HG03432 (cell line): ENCODE results near the gene CHMP6.

Experiments
- ATAC-seq: cut with Tn5 transposase; IDR thresholded peaks from one replicate; pipeline ENCODE4 v1.9.1; 2021; ENCODE audit warnings: mild to moderate bottlenecking, moderate library complexity; ENCODE audit not compliant: unreplicated experiment

CHMP6 gene

DNA sequence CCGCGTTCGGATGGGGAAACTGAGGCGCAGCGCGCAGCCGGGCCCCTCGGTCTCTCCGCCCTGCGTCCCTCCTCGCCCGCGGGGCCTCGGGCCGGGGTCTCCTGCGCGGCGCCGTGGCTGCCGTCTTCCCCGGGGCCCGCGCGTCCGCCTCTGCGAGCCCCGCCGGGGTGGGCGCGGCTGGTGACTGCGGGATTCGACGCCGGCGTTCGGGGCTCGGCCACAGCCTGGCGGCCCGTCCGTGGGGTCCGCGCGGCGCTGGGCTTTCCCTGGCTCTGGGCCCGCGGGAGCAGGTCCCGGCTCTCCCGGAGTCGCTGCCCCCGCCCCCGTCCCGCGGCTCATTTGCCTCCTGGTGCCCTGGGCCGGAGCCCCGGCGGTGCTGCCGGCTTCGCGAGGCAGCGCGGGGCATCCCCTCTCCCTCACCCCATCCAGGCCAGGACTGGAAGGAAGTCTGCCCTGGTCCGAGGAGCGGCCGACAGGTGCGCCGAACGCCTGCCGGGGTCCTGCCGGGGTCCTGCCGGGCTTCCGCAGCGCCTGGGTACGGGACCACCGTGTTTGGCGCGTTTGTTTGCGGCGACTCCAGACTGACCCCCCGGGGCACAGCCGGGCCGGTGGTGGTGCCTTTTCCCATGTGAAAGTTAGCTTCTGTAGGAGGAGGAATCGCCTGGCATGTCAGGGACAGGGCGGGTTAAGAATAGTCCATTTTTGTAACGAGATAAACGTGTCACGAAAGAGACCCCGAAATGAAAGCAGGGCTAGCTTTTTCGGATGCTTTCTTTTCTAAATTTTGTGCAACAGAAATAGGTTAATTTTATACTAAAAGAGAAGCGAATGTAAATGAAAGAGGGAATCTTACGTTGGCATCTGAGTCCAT is 671 bp downstream of the CHMP6 start:
- peak; percentile 34 for ATAC-seq

DNA sequence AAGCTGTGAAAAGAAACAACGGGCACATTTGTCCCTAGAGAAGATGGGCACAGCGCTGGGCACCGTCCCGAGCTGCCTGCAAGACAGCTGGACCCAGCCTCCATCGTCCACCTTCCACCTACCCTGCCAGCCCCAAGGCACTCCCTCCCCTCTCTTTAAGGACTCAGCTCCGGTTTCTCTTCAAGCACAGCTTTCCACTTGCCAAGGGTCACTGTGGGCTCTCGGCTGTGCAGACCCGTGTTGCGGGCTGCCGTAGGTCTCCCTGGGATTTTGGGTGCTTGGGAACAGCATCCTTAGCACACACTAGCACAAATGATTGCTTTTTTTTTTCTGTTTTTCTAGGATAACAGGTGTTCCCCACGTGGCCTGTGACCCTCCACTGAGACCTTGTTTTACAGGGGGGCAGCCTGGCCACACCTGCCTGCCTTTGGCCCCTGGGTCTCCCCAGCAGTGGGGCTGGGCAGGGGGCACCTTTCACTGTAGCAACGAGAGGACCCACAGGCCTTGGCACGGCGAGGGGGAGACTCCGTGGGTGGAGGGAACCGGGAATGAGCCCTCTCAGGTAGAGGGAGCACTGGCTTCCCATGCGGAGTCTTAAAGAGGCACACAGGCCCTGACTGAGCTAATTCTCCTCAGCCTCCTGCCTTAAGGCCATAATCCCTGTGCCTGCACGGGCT is 1.4 kb downstream of the CHMP6 start:
- ATAC-seq: no peak

DNA sequence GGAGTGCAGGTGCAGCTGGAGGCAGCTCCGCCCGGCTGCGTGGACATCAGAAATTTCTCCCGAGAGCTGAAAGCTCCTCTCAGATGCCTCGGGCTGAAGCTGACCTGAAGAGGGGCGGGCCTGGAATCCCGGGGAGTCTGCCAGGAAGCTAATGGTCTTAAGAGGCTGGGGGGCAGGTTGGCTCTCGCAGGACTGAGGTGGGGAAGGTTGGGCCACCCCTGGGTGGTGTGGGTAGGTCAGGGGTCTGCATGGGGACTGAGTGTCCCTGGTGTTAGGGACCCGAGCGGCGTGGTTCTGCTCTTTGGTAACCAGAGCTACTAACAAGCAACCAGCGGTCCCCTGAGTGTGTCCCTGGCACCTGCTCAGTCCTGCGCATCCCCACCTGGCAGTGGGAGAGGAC is 3.5 kb downstream of the CHMP6 start:
- ATAC-seq: no peak

DNA sequence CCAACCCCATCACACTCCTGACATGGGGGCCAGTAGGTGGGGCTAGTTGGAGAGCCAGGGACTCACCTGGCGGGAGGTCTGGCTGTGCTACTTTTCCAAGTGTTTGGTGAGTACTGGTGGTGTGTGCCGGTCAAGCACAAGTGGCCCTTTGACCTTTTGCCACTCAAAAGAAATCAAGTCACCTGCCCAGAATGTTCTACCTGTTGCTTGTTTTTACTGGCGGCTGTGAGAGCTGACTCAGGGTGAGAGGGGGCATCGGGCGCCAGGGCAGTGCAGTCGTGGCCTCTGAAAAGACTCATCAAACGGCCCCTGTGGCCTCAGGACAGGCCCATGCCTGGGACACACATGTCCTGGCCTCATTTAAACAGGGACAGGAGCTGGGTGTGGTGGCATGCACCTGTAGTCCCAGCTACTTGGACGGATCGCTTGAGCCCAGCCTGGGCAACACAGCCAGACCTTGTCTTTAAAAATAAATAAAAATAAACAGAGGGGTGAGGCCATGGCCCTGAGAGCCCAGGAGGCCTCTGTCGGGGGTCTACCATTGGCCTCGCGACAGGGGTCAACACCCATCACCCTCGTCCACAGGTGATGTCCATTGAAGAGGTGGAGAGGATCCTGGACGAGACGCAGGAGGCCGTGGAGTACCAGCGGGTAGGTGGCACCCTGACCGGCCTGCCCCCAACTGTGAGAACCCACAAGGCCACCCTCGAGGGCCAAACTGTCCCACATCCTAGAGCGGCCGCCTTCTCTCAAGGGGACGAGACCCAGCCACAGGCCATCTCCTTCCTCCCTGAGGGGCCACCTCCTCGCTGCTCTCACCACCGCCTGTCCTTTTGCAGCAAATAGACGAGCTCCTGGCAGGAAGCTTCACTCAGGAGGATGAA is 5.0 kb downstream of the CHMP6 start:
- ATAC-seq: no peak

DNA sequence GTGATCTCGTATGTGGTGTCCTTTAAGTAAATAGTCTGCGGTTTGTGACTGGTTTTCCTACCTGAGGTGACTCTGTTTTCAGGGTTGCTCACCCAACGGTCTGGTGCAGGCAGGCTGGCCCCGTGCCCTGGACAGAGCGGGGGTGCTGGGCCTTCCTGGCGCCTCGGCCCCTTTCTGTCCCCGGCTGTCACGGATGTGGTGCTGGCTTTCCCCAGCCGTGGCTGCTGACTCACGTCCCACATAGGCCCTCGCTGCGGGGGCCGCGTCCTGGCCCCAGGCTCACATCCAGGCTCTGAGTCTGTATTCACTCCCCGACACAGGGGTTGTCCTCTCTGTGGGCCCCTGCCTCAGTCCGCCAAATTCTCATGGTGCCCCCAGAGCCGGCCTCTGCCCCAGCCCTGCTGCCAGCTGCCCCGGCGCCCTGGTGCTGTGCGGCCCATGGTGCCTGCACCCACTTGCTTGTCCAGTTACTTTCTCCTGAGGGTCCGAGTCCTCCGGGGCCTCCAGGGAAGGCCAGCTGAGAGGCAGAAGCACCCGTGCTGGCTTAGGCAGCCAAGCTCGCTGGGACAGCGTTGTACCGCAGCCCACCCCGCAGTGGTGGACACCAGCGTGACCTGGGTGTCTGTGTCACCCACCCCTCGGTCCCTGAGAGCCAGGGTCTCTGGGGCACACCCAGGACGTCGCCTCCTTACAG is 5.9 kb downstream of the CHMP6 start:
- ATAC-seq: no peak

DNA sequence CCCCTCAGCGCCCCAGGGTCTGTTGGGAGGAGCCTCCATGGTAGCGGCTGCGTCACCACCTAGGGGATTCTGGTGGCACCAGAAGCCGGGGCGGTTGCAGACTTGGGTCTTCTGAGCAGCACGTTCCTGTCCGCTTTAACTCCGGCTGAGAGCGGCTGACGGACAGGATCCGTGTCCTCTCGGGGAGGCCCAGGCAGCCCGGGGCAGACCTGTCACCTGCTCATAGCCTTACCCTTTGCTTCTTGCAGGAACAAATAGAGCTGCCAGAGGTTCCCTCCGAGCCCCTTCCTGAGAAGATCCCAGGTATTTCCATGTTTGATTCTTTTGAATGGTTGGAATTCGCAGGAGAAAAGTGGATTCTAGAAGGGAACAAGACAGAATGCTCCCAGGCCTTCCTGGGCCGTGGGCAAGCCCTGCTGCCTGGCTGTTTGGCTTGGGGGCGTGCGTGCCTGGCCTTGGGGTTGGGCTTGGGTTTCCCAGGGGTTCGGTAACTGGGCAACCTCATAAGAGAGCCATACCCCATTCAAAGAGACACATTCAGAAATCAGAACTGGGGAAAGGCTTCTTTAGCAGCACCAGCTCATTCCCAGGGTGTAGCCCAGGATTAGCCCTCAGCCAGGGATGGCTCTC is 6.6 kb downstream of the CHMP6 start:
- no peak for ATAC-seq

DNA sequence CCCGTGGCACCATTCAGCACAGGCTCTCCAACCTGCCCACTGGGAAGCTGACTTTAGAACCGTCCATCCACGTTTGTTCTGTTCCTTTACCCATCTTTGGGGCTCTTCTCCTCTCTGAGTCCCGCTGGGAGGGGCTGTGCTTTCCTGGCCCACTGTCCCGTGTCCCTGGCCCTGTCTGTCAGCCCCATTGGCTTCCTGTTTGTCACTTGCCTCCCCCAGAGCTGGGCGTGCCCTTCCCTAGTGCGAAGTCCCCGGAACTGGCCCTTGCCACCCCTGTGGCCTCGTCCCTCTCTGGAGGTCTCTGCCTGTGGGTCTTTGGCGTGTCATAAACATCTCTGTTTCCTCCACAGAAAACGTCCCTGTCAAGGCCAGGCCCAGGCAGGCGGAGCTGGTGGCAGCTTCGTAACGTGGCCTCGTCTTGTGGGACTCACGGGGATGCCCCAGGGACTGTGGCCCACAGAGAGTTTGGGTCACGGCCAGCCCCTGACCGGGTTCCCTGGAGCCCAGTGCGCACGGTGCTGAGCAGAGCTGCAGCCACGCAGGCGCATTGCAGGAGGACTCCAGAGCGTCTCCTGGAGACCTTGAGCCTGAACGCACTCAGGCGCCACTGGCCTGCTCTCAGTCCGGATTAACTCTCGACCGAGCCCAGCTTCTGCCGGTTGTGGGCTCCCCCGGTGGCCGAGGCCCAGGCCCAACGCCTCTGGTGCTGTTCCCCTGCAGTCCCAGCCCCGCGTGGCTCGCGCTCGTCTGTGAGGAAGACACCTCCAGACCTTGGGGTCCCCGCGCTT is 7.3 kb downstream of the CHMP6 start:
- no peak for ATAC-seq

DNA sequence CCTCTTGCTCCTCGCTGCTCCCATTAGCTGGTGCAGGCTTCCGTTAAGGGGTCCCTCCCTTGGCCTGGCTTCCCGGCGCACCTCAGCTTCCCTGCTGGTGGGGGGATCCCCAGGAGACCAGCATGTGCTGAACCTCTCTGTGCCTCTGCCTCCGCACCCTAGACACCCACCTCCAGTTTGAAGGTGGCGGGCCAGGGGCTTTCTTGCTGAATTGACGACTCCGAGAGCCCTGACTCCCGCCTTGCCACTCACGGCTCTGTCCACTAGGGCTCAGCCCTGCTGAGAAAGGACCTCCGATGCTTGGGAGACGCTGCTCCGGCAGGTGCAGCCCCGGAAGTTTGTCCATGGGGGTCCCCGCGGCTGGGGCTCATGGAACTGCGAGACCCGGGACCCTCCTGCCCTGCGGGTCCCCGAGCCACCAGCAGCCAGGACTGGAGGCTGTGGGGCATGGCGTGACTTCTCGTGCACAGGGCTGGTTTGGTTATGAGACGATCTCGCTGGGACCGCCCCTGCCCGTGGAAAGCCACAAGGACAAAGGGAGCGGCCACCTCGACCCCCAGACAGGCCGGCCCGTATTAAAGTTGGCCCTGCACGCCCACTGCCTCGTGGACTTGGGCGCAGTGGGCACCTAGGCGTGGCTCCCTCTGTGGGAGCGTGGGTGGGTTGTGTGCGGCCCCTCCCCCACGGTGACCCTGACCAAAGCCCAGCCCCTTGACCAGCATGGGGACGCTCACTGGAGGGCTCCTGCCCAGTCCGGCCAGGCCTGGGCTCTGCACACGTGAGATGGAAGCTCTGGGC is 8.1 kb downstream of the CHMP6 start:
- ATAC-seq: no peak

DNA sequence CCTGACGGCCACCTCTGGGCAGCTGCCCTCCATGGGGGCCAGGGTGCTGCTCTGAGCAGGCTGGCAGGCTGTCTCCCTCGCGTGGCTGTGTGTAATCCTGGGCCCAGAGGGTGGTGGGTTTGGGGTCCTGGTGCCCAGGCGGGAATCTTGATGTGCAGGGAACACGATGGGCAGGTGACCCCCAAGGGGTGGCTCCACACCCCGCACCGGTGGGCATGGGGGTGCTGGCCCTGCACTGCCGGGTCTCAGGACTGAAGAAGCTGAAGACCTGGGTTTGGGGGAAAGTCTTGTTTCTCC is 8.6 kb downstream of the CHMP6 start:
- no peak for ATAC-seq

DNA sequence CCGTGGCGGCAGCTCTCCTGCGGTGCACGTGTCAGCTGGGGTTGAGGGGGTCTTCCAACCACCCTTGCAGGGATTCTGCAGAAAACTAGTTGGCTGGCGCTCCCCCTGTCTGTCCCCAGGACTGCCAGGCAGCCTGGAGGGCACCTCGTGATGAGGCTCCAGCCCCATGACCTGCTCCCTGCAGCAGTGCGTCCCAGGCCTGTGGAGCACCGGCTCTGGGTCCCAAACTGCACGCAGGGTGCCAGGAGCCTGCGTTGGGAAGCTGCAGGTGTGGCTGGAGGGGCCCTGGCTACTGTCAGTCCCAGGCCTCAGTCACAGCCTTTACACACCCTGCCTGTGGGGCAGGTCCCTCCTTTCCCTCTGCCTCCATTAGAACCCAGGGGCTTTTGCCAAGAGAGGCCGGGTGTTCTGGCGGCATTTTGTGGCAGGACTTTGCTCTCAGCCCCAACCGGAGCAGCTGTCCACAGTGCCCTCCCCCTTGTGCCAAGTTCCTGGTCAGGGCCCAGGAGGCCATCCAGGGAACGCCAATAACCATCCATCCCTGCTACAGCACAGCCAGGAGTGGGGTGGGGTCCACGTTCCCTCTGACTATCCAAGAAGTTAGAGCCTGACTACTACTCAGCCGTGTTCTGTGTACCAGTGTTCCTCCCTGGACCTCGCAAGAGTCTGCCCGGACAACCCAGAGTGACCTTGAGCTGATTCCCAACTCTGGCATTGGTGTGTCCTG is 9.2 kb downstream of the CHMP6 start:
- no peak for ATAC-seq

DNA sequence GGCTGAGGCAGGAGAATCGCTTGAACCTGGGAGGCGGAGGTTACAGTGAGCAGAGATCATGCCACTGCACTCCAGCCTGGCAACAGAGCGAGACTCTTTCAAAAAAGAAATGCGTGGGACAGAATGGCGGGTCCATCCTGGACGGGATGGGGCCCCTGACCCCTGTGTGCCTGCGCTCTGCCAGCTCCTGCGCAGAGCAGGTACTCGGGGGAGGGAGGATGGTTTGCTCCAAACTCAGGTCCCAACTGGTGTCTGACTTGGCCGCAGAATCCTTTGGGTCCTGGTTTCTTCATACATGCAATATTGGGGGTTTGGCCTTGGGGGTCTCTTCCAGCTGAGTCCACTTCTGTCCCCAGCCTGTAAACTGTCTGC is 10.4 kb downstream of the CHMP6 start:
- ATAC-seq: no peak

DNA sequence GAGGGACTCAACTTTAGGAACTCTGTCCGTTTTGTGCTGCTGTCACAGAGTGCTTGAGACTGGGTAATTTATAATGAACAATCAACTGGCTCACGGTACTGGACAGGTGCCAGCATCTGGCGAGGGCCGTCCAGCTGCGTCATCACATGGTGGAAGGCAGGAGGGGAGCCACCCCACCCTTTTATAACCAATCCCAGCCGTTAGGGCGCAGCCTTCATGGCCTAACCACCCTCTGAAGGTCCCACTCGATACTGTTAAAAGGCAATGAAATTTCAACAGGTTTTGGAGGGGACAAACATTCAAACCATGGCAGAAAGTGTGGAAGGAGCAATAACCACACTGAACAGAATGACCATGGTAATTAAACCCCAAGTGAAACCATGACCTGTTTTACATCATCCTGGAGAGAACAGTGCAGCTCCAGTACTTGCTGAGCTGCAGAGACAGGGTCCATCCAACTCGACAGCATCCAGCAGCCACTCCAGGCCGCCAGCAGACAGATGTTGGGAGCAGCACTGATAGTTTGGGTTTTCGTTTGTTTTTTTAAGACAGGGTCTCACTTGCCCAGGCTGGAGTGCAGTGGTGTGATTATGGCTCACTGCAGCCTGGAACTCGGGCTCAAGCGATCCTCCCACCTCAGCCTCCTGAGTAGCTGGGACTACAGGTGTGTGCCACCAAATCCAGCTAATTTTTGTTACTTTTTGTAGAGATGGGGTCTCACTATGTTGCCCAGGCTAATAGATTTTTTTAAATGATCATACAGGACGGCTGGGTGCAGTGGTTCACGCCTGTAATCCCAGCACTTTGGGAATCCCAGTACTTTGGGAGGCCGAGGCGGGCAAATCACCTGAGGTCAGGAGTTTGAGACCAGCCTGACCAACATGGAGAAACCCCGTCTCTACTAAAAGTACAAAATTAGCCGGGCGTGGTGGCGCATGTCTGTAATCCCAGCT is 11.0 kb downstream of the CHMP6 start:
- ATAC-seq: no peak

DNA sequence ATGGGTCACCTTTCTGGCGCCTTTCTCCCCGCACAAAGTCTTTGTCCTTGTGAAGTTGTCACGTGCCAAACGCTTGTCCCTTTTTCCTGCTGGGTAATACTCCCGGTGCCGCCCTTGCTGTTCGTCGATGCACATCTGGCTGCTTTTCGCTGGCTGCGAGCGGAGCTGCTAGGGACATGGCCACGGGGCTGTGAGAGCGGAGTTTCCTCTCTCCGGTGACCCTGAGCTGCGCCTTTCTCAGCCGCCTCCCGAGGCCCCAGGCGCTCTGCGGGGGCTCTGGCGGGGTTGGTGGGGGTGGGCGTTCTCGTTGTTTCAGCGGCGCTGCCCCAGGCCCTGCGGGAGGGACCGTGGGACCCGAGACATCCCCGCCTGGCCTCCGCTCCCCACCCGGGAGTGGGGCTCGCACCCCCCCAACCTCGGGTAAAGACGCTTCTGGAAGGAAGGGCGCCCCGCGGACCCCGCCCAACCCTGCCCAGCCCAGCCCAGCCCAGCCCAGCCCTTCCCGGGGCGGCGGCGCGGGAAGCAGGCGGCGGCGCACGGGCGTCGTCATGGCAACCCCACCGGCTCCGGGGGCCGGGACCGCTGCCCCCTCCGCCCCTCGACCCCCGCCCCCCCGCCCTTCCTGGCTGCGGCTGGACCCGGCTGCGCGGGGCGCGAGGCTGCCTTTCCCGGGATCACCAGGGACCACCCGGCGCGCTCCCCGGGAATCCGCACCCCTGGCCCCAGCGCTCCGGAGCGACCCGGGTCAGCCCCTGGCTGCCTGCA is 12.3 kb downstream of the CHMP6 start:
- ATAC-seq: no peak

DNA sequence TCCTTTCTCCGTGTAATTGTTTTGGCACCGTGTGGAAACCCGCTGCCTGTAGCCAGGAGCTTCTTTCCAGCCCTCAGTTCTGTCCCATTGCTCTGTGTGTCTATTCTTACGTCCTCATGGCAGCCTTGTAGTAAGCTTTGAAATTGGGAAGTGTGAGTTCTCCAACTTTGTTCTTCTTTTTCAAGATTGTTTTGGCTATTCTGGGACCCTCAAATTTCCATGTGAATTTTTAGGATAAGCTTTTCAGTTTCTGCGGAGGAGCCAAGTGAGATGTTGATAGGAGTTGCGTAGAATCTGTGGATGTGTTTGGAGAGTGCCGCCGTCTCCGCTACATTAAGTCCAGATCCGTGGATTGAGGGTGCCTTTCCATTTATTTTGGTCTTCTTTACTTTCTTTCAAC is 15.2 kb downstream of the CHMP6 start:
- ATAC-seq: no peak

DNA sequence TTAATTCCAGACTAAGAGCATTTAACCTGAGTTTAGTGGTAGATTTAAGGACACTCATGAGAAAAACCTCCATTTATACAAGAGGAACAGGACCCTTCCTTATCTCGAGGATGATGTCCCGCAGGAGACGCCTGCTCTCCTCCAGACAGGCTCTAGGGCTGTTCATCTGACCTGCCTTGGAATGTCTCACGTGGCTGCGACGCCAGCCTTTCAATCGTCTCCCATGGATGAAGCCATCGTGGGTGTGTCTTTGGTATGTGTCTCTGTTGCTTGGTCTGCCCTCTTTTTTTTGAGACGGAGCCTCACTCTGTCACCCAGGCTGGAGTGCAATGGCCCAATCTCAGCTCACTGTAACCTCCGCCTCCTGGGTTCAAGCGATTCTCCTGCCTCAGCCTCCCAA is 16.5 kb downstream of the CHMP6 start:
- no peak for ATAC-seq

DNA sequence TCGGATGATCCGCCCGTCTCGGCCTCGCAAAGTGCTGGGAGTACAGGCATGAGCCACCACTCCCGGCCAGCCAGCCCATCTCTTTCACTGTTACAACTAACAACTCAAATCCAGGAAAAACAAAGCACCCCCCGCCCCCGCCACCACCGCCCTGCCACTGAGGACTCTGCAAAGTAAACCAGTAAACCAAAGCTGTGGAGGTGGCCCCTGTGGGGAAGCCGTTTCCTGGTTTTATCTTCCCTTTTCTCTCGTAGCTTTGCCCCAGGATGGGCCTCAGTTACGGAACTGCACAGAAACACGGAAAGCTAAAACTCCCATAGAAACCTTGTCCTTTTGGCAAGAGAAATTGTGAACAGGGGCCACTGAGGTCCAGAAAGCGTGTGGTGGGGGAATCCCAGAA is 17.5 kb downstream of the CHMP6 start:
- no peak for ATAC-seq

DNA sequence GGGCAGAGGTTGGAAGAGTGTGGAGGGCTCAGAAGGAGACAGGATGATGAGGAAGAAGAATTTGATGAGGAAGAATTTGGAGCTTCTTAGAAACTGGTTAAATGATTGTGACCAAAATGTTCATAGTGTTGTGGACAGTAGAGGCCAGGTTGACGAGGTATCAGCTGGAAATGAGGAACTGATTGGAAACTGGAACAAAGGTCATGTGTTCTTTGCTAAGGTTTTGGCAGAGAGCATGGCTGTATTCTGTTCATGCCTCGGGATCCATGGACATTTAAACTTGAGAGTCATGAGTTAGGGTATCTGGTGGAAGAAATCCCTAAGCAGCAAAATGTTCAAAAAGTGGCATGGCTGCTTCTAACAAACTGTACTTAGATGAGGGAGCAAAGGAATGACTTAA is 19.3 kb downstream of the CHMP6 start:
- no peak for ATAC-seq
